Naive B cell (primary cell): ENCODE results near the gene DHRS7B. TPM values are rescaled to one million over a fixed set of nuclear protein-coding genes. Genes with fewer than 3 reads are reported as not detected.

Experiments used
- ATAC-seq, 2 donors: fragments of 150-1000 bp; cut with Tn5 transposase; 2 replicates each; pipeline ENCODE4 v1.10.0; 2021; ENCODE audit warnings: low read depth in 2 of 2, mild to moderate bottlenecking in 2 of 2, moderate library complexity in 2 of 2
- DNase-seq: peaks from one replicate; pipeline ENCODE4 v3.0.0; 2022
- H3K27ac Mint-ChIP-seq, 6 donors: one replicate each; pipeline ENCODE4 v1.8.0; 2020 to 2022; ENCODE audit warnings: mild to moderate bottlenecking in 6 of 6, mixed read lengths in 6 of 6, moderate library complexity in 5 of 6, inconsistent platforms in 2 of 6
- H3K27me3 Mint-ChIP-seq, 3 donors: one replicate each; pipeline ENCODE4 v1.8.0; 2021 to 2022; ENCODE audit warnings: mixed read lengths in 3 of 3, mild to moderate bottlenecking in 1 of 3
- H3K36me3 Mint-ChIP-seq, 2 donors: one replicate each; pipeline ENCODE4 v1.8.0; 2020 to 2022; ENCODE audit warnings: mixed read lengths in 2 of 2, inconsistent platforms in 1 of 2, mild to moderate bottlenecking in 1 of 2
- H3K4me1 Mint-ChIP-seq, 3 donors: one replicate each; pipeline ENCODE4 v1.8.0; 2020 to 2022; ENCODE audit warnings: mixed read lengths in 3 of 3, inconsistent platforms in 1 of 3, mild to moderate bottlenecking in 1 of 3, moderate library complexity in 1 of 3
- H3K4me3 Mint-ChIP-seq, 8 donors: one replicate each; pipeline ENCODE4 v1.8.0; 2020 to 2022; ENCODE audit warnings: mild to moderate bottlenecking in 8 of 8, mixed read lengths in 8 of 8, moderate library complexity in 8 of 8, inconsistent platforms in 2 of 8
- H3K9me3 Mint-ChIP-seq, 7 donors: one replicate each; pipeline ENCODE4 v1.8.0; 2020 to 2022; ENCODE audit warnings: mixed read lengths in 7 of 7, mild to moderate bottlenecking in 5 of 7, inconsistent platforms in 2 of 7, moderate library complexity in 1 of 7
- polyA plus RNA-seq, 6 donors: library from polyadenylated mRNA; unstranded; fragments of 300-500 nt; fragmentation: Illumina TruSeq; gene quantifications; one replicate each; pipeline ENCODE4 v1.2.3, GENCODE V29; 2021; ENCODE audit warnings: low read depth in 6 of 6

The DHRS7B gene
- polyA plus RNA-seq, 6 donors from 2014 or later = 3.9 to 11.7 (median 8.7) TPM

GRCh38 chr17:21165922-21166594, 39.3 kb downstream of the DHRS7B start:
- Mint-ChIP-seq H3K9me3 (no peaks in the 10 kb centered on the region), H3K4me1 (peaks cover 13 to 20% (median 17%) of the 10 kb centered on the region in 3 donors), H3K27ac (no peak overlapping the region), H3K36me3 (no peaks in the 10 kb centered on the region), H3K27me3 (no peaks in the 10 kb centered on the region), H3K4me3 (no peak overlapping the region)
- ATAC-seq (no peak), DNase-seq (no peak)

GRCh38 chr17:21166595-21167210, 39.9 kb downstream of the DHRS7B start:
- Mint-ChIP-seq H3K36me3 (no peaks in the 10 kb centered on the region), H3K27ac (peak overlapping the region in 1 of 6 donors; percentile 78), H3K4me1 (peaks cover 19 to 27% (median 23%) of the 10 kb centered on the region in 3 donors), H3K4me3 (no peak overlapping the region), H3K27me3 (no peaks in the 10 kb centered on the region), H3K9me3 (no peaks in the 10 kb centered on the region)
- ATAC-seq (no peak), DNase-seq (no peak)

GRCh38 chr17:21167303-21167702, 40.5 kb downstream of the DHRS7B start:
- ATAC-seq (no peak), DNase-seq (no peak)
- Mint-ChIP-seq H3K27ac (peak overlapping the region in 1 of 6 donors; percentile 78), H3K4me1 (peaks cover 22 to 31% (median 28%) of the 10 kb centered on the region in 3 donors), H3K36me3 (no peaks in the 10 kb centered on the region), H3K9me3 (no peaks in the 10 kb centered on the region), H3K27me3 (no peaks in the 10 kb centered on the region), H3K4me3 (no peak overlapping the region)

DNA sequence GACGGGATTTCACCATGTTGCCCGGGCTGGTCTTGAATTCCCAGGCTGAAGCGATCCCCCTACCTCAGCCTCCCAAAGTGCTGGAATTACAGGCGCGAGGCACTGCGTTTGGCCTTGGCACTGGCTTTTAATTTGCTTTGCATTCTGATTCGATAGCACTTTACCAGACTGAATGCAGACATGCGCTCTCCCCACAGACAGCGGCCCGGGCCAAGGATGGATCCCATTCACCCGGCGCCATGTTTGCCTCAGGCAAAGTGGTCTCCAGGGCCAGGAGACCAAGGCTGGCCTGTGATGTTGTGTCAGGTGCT, 41.7 kb downstream of the DHRS7B start:
- no peak overlapping the region for H3K4me3 Mint-ChIP-seq
- no peaks in the 10 kb centered on the region for H3K9me3 Mint-ChIP-seq
- no peak for ATAC-seq
- H3K27me3 Mint-ChIP-seq = no peaks in the 10 kb centered on the region
- H3K4me1 Mint-ChIP-seq = peaks cover 22 to 28% (median 28%) of the 10 kb centered on the region in 3 donors
- no peak for DNase-seq
- no peak overlapping the region for H3K27ac Mint-ChIP-seq
- peaks cover 0 to 8% of the 10 kb centered on the region in 2 donors for H3K36me3 Mint-ChIP-seq

DNA sequence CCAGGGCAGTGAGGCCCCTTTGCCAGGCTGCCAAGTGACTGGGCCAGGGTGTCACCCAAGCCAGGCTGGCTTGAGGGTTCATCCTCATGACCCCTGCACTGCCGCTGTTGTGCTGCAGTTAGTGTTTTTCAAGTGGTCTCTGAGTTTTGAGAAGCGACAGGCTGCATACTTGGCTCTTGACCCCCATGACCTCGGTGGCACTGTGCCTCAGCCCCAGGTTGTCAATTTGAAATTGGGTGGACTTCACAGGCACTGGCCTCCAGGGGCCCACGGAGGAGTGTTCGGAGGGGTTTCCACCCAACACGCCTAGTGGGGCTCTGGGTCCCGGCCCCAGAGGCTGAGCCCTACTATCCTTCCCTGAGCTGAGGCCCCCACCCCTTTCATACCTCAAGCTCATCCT, 42.7 kb downstream of the DHRS7B start:
- Mint-ChIP-seq H3K36me3 (peaks cover 6 to 12% of the 10 kb centered on the region in 2 donors), H3K4me3 (no peak overlapping the region), H3K4me1 (peaks cover 22 to 28% (median 28%) of the 10 kb centered on the region in 3 donors), H3K27me3 (no peaks in the 10 kb centered on the region), H3K9me3 (no peaks in the 10 kb centered on the region), H3K27ac (no peak overlapping the region)
- no peak for ATAC-seq
- no peak for DNase-seq

DNA sequence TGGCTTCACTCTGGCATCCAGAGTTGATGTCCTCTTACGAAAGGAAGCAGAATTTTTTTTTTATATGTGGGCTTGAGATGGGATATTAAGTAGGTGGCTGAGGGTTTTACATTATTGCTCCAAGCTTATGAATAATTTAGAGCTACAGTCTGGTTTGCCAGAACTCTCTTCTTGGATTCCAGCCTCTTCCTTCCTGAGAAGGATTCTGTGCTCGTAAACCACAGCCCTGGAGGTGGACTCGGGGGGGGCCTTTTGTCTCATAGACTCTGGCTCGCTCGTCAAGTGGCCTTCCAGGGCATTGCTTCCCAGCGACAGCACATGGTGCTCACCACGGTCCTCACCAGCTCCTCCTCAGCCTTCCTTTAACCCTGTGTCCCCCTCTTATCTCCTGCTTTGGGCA, 44.0 kb downstream of the DHRS7B start:
- H3K36me3 Mint-ChIP-seq = peaks cover 9 to 12% of the 10 kb centered on the region in 2 donors
- ATAC-seq (no peak), DNase-seq (no peak)
- no peaks in the 10 kb centered on the region for H3K27me3 Mint-ChIP-seq
- H3K27ac Mint-ChIP-seq = peak overlapping the region in 4 of 6 donors; percentile 8 to 78 (median 32)
- H3K4me3 Mint-ChIP-seq = peak overlapping the region in 1 of 8 donors; percentile 77
- H3K4me1 Mint-ChIP-seq = peaks cover 22 to 28% (median 28%) of the 10 kb centered on the region in 3 donors
- H3K9me3 Mint-ChIP-seq = no peaks in the 10 kb centered on the region

DNA sequence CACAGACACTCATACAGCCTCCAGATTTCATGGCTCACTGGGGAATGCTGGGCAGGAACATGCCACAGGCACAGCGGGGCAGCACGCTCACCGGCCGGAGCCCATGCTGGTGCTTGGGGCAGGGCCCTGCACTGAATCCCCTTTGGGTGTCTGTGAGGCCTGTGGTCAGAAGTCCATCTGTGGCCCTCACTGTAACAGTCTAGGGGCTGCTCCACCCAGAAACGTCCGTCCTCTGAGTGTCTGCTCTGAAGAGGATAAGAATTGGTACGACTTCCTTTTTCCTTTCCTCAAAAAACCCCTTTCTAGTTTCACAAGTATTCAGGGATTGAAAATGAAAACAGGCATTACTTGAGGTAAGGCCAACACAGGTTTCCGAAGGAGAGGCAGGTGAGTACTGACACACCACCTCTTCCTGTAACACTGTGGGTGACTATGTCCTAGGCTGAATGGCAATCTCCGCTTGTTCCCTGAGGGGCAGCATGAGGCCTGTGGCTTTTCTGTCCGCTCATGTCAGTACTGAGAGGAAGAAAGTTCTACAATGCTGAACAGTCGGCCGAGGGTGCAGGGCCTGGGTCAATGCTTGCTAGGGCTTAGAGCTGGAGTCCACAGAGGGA, 44.7 kb downstream of the DHRS7B start:
- DNase-seq = no peak
- H3K27me3 Mint-ChIP-seq = no peaks in the 10 kb centered on the region
- H3K9me3 Mint-ChIP-seq = no peaks in the 10 kb centered on the region
- peak overlapping the region in 1 of 8 donors; percentile 77 for H3K4me3 Mint-ChIP-seq
- ATAC-seq = peak in 1 of 2 donors; percentile 46
- H3K36me3 Mint-ChIP-seq = peaks cover 9 to 12% of the 10 kb centered on the region in 2 donors
- H3K27ac Mint-ChIP-seq = peak overlapping the region in 5 of 6 donors; percentile 8 to 78 (median 40)
- peaks cover 22 to 28% (median 28%) of the 10 kb centered on the region in 3 donors for H3K4me1 Mint-ChIP-seq

DNA sequence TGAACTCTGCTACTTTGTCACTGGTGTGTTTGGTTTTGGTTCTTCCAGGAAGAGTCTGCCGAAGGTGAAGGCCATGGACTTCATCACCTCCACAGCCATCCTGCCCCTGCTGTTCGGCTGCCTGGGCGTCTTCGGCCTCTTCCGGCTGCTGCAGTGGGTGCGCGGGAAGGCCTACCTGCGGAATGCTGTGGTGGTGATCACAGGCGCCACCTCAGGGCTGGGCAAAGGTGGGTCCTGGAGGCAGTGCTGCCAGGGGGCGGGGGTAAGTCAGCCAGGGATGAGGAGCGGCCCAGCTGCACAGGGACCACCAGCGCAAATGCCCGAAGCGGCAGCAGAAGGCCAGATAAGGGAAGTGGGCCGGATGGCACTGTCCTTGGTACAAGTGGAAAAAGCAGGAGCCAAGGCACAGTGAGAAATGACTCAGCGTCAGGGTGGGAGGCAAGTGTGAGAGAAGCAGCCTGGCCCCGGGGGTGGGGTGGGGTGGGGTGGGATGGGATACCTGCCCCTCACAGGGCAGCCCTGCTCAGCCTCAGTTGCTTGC, 45.3 kb downstream of the DHRS7B start:
- ATAC-seq (no peak), DNase-seq (no peak)
- Mint-ChIP-seq H3K4me3 (no peak overlapping the region), H3K27me3 (no peaks in the 10 kb centered on the region), H3K36me3 (peaks cover 9 to 12% of the 10 kb centered on the region in 2 donors), H3K27ac (peak overlapping the region in 3 of 6 donors; percentile 8 to 57 (median 56)), H3K9me3 (no peaks in the 10 kb centered on the region), H3K4me1 (peaks cover 22 to 28% (median 28%) of the 10 kb centered on the region in 3 donors)

GRCh38 chr17:21172846-21173245, 46.1 kb downstream of the DHRS7B start:
- Mint-ChIP-seq H3K27me3 (no peaks in the 10 kb centered on the region), H3K27ac (peak overlapping the region in 1 of 6 donors; percentile 60), H3K4me3 (no peak overlapping the region), H3K9me3 (no peaks in the 10 kb centered on the region), H3K4me1 (peaks cover 22 to 28% (median 24%) of the 10 kb centered on the region in 3 donors), H3K36me3 (peaks cover 9 to 12% of the 10 kb centered on the region in 2 donors)
- DNase-seq (no peak), ATAC-seq (no peak)

DNA sequence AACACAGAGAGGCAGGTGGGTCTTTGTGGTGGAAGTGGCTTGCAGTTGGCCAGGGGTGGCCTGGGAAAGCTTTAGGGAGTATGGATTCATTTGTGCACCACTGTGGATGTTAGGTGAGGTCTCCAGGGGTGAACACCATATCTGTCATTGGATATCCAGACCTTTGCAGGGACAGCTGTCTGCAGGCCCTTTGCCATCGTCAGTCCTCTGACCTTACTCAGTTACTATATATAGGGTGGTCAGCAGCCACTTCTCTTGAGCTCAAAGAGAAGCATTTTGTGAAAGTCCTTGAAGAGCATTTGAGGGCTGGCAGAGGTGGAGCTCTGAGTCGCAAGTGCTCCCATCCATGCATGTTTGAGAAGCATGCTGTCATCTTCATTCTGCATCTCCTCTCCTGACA, 46.8 kb downstream of the DHRS7B start:
- H3K36me3 Mint-ChIP-seq = peaks cover 9 to 12% of the 10 kb centered on the region in 2 donors

GRCh38 chr17:21174186-21174585, 47.4 kb downstream of the DHRS7B start:
- H3K27me3 Mint-ChIP-seq = no peaks in the 10 kb centered on the region
- H3K4me3 Mint-ChIP-seq = peak overlapping the region in 1 of 8 donors; percentile 75
- DNase-seq = no peak
- ATAC-seq = no peak
- peaks cover 9 to 12% of the 10 kb centered on the region in 2 donors for H3K36me3 Mint-ChIP-seq
- no peaks in the 10 kb centered on the region for H3K9me3 Mint-ChIP-seq
- peak overlapping the region in 1 of 6 donors; percentile 78 for H3K27ac Mint-ChIP-seq
- H3K4me1 Mint-ChIP-seq = peaks cover 22 to 24% (median 24%) of the 10 kb centered on the region in 3 donors

More for the DNA sequence above, 46.8 kb downstream of the DHRS7B start:
- H3K4me3 Mint-ChIP-seq = no peak overlapping the region
- no peaks in the 10 kb centered on the region for H3K9me3 Mint-ChIP-seq
- H3K27ac Mint-ChIP-seq = no peak overlapping the region
- no peak for DNase-seq
- peaks cover 22 to 24% (median 24%) of the 10 kb centered on the region in 3 donors for H3K4me1 Mint-ChIP-seq
- ATAC-seq = no peak
- no peaks in the 10 kb centered on the region for H3K27me3 Mint-ChIP-seq

- no peak for ATAC-seq
- Mint-ChIP-seq H3K27ac (peak overlapping the region in 2 of 6 donors; percentile 42 to 78), H3K27me3 (no peaks in the 10 kb centered on the region), H3K4me3 (peak overlapping the region in 1 of 8 donors; percentile 75), H3K36me3 (peaks cover 9 to 12% of the 10 kb centered on the region in 2 donors), H3K9me3 (no peaks in the 10 kb centered on the region), H3K4me1 (peaks cover 22 to 24% (median 24%) of the 10 kb centered on the region in 3 donors)
- DNase-seq = no peak
Observed at GRCh38 chr17:21174713-21175112, 47.9 kb downstream of the DHRS7B start.

GRCh38 chr17:21176773-21177395, 50.1 kb downstream of the DHRS7B start:
- ATAC-seq (no peak), DNase-seq (no peak)
- Mint-ChIP-seq H3K9me3 (no peaks in the 10 kb centered on the region), H3K36me3 (peaks cover 9 to 12% of the 10 kb centered on the region in 2 donors), H3K27me3 (no peaks in the 10 kb centered on the region), H3K4me3 (no peak overlapping the region), H3K4me1 (peaks cover 1 to 3% (median 3%) of the 10 kb centered on the region in 3 donors), H3K27ac (no peak overlapping the region)
